Kidney (tissue), 14 donors: ENCODE results near the gene MLLT6. TPM values are rescaled to one million over a fixed set of nuclear protein-coding genes. Genes with fewer than 3 reads are reported as not detected.

Experiments used
- DNase-seq, 5 donors: peaks; one replicate each; pipeline ENCODE4 v3.0.0-alpha.2; 2013 to 2020
- FAIRE-seq: peaks from 2 replicates; lab custom pipeline; 2012; peaks lifted over from hg19 to GRCh38; lab: Jason Lieb, UNC
- H3K27ac ChIP-seq, 2 donors: one replicate each; pipeline ENCODE4 v1.7.0; 2013; ENCODE audit warnings: low read depth in 2 of 2, low read length in 2 of 2, inconsistent platforms in 1 of 2
- H3K27me3 ChIP-seq: one replicate; pipeline ENCODE4 v1.7.1; 2013; ENCODE audit warnings: low read length, inconsistent platforms; ENCODE audit not compliant: control insufficient read depth, insufficient read depth
- H3K36me3 ChIP-seq, 3 donors: one replicate each; pipeline versions ENCODE4 v1.7.0 to v1.7.1; 2013; ENCODE audit warnings: low read length in 3 of 3, control low read depth in 1 of 3, inconsistent platforms in 1 of 3; ENCODE audit not compliant: insufficient read depth in 3 of 3, control insufficient read depth in 2 of 3
- H3K4me1 ChIP-seq, 3 donors: one replicate each; pipeline versions ENCODE4 v1.7.0 to v1.7.1; 2013; ENCODE audit warnings: low read length in 3 of 3, inconsistent platforms in 1 of 3, low read depth in 1 of 3; ENCODE audit not compliant: control insufficient read depth in 2 of 3, insufficient read depth in 2 of 3
- H3K4me3 ChIP-seq, 3 donors: one replicate each; pipeline versions ENCODE4 v1.7.0 to v1.8.1; 2013; ENCODE audit warnings: low read length in 3 of 3, control low read depth in 1 of 3, inconsistent platforms in 1 of 3
- H3K9ac ChIP-seq, 3 donors: one replicate each; pipeline versions ENCODE4 v1.7.0 to v1.7.1; 2013; ENCODE audit warnings: low read length in 3 of 3, control low read depth in 1 of 3, inconsistent platforms in 1 of 3
- H3K9me3 ChIP-seq, 3 donors: one replicate each; pipeline versions ENCODE4 v1.7.0 to v1.7.1; 2013; ENCODE audit warnings: low read length in 3 of 3, control low read depth in 1 of 3, inconsistent platforms in 1 of 3; ENCODE audit not compliant: control insufficient read depth in 2 of 3, insufficient read depth in 1 of 3
- CTCF ChIP-seq: IDR thresholded peaks from 3 replicates; pipeline ENCODE4 v1.5.1; 2012; ENCODE audit warnings: mild to moderate bottlenecking, moderate library complexity, borderline replicate concordance; ENCODE audit not compliant: insufficient read depth; ENCODE audit errors: extremely low read depth
- intact Hi-C: fragments of 100-400 bp; cut with DNase I; formaldehyde crosslinking; loops from one replicate; pipeline ENCODE4 v1.11.1; 2022
- polyA plus RNA-seq: library from polyadenylated mRNA; stranded (reverse); fragments of 350-450 nt; fragmentation: Illumina TruSeq; extraction: RNeasy Lipid Tissue Mini Kit (QIAGEN cat#74804); gene quantifications from one replicate; pipeline ENCODE4 v1.2.3, GENCODE V29; 2014; ENCODE audit warnings: low read depth, low replicate concordance; ENCODE audit not compliant: insufficient read depth
- total RNA-seq: library from RNA; stranded (reverse); fragmentation: NEBNext Ultra II Directional; extraction: Animal tissue kit (Norgen Biotek cat#: 25700); gene quantifications from one replicate; pipeline ENCODE4 v1.2.1, GENCODE V29; 2021
- donor health status: control.
- donor health status: control.
- donor health status: control.
- donor health status: control.
- donor health status: control.
- donor health status: DM: yes; HTN: yes; CAD: no.
- donor health status: Normal renal cell carcinoma (clear cell type).

Gene MLLT6
- total and polyA plus RNA-seq, 2 donors from 2014 or later = 34.3 to 199 TPM

- Histone ChIP-seq H3K4me1 (peaks cover 0 to 30% (median 27%) of the 10 kb centered on the region in 3 donors), H3K9ac (no peak overlapping the region), H3K36me3 (peaks cover 0 to 5% (median 0%) of the 10 kb centered on the region in 3 donors), H3K4me3 (no peak overlapping the region), H3K27me3 (no peaks in the 10 kb centered on the region), H3K9me3 (no peaks in the 10 kb centered on the region), H3K27ac (no peak overlapping the region)
- DNase-seq (no peak), FAIRE-seq (no peak)
- intact Hi-C loops = no loop called here
- TF ChIP-seq CTCF = no peak
Measured at GRCh38 chr17:38728290-38728831, 23.3 kb downstream of the MLLT6 start.

- H3K4me1 ChIP-seq = peaks cover 0 to 39% (median 37%) of the 10 kb centered on the region in 3 donors
- DNase-seq (no peak), FAIRE-seq (no peak)
Measured at GRCh38 chr17:38729368-38729885, 24.4 kb downstream of the MLLT6 start.

GRCh38 chr17:38729886-38730525 is 24.9 kb downstream of the MLLT6 start, which contains the start of gene CISD3:
Gene CISD3 (plus strand): TSS chr17:38730341. CDS start chr17:38730359, 18 bp downstream.
- Histone ChIP-seq H3K27ac (peak within 1 kb of the TSS; percentile 95 to 97), H3K4me3 (peak within 1 kb of the TSS; percentile 45 to 94 (median 74)), H3K4me1 (peaks cover 0 to 42% (median 37%) of the 10 kb centered on the region in 3 donors), H3K36me3 (peaks cover 2 to 5% (median 3%) of the 10 kb centered on the region in 3 donors), H3K9ac (peak within 1 kb of the TSS in 2 of 3 donors; percentile 35 to 91), H3K27me3 (no peaks in the 10 kb centered on the region), H3K9me3 (no peaks in the 10 kb centered on the region)
- FAIRE-seq (no peak), DNase-seq (peak; percentile 80 to 96 (median 87))
- peak; percentile 78 for TF ChIP-seq CTCF
- intact Hi-C loops = loop anchor here (5.0 kb wide), 1 partner anchor 58 kb away; the partner anchor contains the start of gene EPOP

More at GRCh38 chr17:38729368-38729885, 24.4 kb downstream of the MLLT6 start:
- Histone ChIP-seq H3K9me3 (no peaks in the 10 kb centered on the region), H3K27me3 (no peaks in the 10 kb centered on the region), H3K9ac (peak overlapping the region in 2 of 3 donors; percentile 24 to 77), H3K27ac (peak overlapping the region; percentile 65 to 85), H3K36me3 (peaks cover 2 to 5% (median 3%) of the 10 kb centered on the region in 3 donors), H3K4me3 (peak overlapping the region; percentile 38 to 61 (median 56))
- intact Hi-C loops = no loop called here
- no peak for TF ChIP-seq CTCF
